22Rv1 (cell line): ENCODE data around the gene POLD2.

Experiments
- CTCF ChIP-seq: fragments of 450-650 bp; IDR thresholded peaks from 2 replicates; pipeline ENCODE4 v1.5.1; 2017; ENCODE audit warnings: mild to moderate bottlenecking
- ZFX ChIP-seq: fragments of 450-650 bp; IDR thresholded peaks from 2 replicates; pipeline ENCODE4 v1.6.1; 2017; ENCODE audit warnings: antibody characterized with exemption, borderline replicate concordance

GRCh38 chr7:44094883-44095592 is 28.3 kb downstream of the POLD2 start:
- TF ChIP-seq CTCF (no peak), ZFX (no peak)
